Osteocyte (in vitro differentiated cells): Measurements from ENCODE around the gene CLDN22. TPM values are rescaled to one million over a fixed set of nuclear protein-coding genes. Genes with fewer than 3 reads are reported as not detected.

Experiments used
- DNase-seq: peaks from one replicate; pipeline ENCODE4 v3.0.0; 2021; ENCODE audit warnings: mixed read lengths; ENCODE audit not compliant: unreplicated experiment; ENCODE audit errors: extremely low spot score
- H3K27ac Mint-ChIP-seq: one replicate; pipeline ENCODE4 v1.8.0; 2021; ENCODE audit warnings: mild to moderate bottlenecking, mixed read lengths; ENCODE audit not compliant: unreplicated experiment
- H3K27me3 Mint-ChIP-seq: one replicate; pipeline ENCODE4 v1.8.0; 2021; ENCODE audit warnings: mixed read lengths; ENCODE audit not compliant: unreplicated experiment
- H3K36me3 Mint-ChIP-seq: one replicate; pipeline ENCODE4 v1.8.0; 2021; ENCODE audit warnings: mixed read lengths; ENCODE audit not compliant: unreplicated experiment
- H3K4me1 Mint-ChIP-seq: one replicate; pipeline ENCODE4 v1.8.0; 2021; ENCODE audit warnings: mixed read lengths; ENCODE audit not compliant: unreplicated experiment
- H3K4me3 Mint-ChIP-seq: one replicate; pipeline ENCODE4 v1.8.0; 2021; ENCODE audit warnings: mild to moderate bottlenecking, moderate library complexity, mixed read lengths; ENCODE audit not compliant: unreplicated experiment
- H3K9me3 Mint-ChIP-seq: one replicate; pipeline ENCODE4 v1.8.0; 2021; ENCODE audit warnings: mixed read lengths; ENCODE audit not compliant: unreplicated experiment
- CTCF ChIP-seq: fragments of 200-600 bp; sonication (generic); IDR thresholded peaks from 2 replicates; pipeline ENCODE4 v1.5.0; 2021; ENCODE audit warnings: antibody characterized with exemption, mild to moderate bottlenecking, moderate library complexity
- total RNA-seq: library from RNA; stranded (reverse); gene quantifications from 2 replicates; pipeline ENCODE4 v1.2.1, GENCODE V29; 2021

The CLDN22 gene
- total RNA-seq, 1 donor from 2014 or later = not detected

- no peak for DNase-seq
- H3K9me3 Mint-ChIP-seq = no peaks in the 10 kb centered on the region
- no peak for TF ChIP-seq CTCF
- H3K27ac Mint-ChIP-seq = no peak overlapping the region
- H3K4me3 Mint-ChIP-seq = no peak overlapping the region
- no peaks in the 10 kb centered on the region for H3K27me3 Mint-ChIP-seq
- H3K36me3 Mint-ChIP-seq = peaks cover 29% of the 10 kb centered on the region
- H3K4me1 Mint-ChIP-seq = no peaks in the 10 kb centered on the region
These were observed 16.0 kb downstream of the CLDN22 start for GRCh38 chr4:183304067-183304466.

GRCh38 chr4:183303301-183303700 is 16.8 kb downstream of the CLDN22 start:
- no peak overlapping the region for H3K27ac Mint-ChIP-seq
- no peaks in the 10 kb centered on the region for H3K4me1 Mint-ChIP-seq
- H3K4me3 Mint-ChIP-seq = no peak overlapping the region
- H3K27me3 Mint-ChIP-seq = no peaks in the 10 kb centered on the region
- peaks cover 31% of the 10 kb centered on the region for H3K36me3 Mint-ChIP-seq
- no peak for DNase-seq
- no peaks in the 10 kb centered on the region for H3K9me3 Mint-ChIP-seq
- no peak for TF ChIP-seq CTCF

GRCh38 chr4:183300655-183301054 is 19.4 kb downstream of the CLDN22 start:
- no peak for DNase-seq
- Mint-ChIP-seq H3K4me3 (no peak overlapping the region), H3K27me3 (no peaks in the 10 kb centered on the region), H3K4me1 (no peaks in the 10 kb centered on the region), H3K36me3 (peaks cover 37% of the 10 kb centered on the region), H3K9me3 (no peaks in the 10 kb centered on the region), H3K27ac (no peak overlapping the region)
- TF ChIP-seq CTCF = no peak

DNA sequence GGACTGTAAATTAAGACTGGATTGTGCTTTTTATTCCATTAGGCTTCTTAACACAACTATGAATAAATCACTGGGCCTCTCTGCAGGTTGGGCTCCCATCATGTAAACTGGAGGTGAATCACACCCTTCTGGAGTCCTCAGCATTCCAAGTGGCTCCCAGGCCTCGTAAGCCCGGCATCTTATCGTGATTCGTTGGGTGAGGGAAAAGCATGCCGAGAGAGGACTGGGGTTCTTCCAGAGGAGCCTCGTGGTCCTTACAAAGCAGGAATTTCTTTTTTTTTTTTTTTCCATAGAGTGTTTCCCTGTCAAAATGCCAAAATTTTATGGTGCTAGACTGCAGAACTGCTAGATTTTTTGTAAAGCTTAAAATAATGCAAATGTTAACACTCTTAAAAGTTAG is 20.0 kb downstream of the CLDN22 start:
- Mint-ChIP-seq H3K36me3 (peaks cover 37% of the 10 kb centered on the region), H3K27ac (no peak overlapping the region), H3K4me1 (peaks cover 5% of the 10 kb centered on the region), H3K27me3 (no peaks in the 10 kb centered on the region), H3K4me3 (no peak overlapping the region), H3K9me3 (no peaks in the 10 kb centered on the region)
- no peak for TF ChIP-seq CTCF
- DNase-seq = no peak

DNA sequence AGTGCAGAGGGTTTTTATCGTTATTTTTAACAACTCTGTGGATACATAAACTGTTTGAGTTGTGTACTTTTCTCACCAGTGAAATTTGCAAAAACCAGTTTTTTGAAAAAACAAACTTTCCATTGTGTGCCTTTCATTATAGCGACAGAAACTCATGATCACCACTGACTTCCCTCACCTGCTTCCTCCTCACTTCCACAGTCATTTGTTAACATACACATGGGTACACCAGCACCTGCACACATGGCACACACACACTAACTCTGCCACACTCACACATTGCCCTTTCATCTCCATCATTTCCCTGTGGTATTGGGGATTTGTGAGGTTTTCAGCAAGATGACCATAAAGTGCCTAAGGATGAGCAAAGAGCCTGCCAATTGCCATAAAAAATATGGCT is 20.6 kb downstream of the CLDN22 start:
- H3K27ac Mint-ChIP-seq = no peak overlapping the region
- no peak for DNase-seq
- peaks cover 37% of the 10 kb centered on the region for H3K36me3 Mint-ChIP-seq
- H3K4me3 Mint-ChIP-seq = no peak overlapping the region
- no peaks in the 10 kb centered on the region for H3K9me3 Mint-ChIP-seq
- H3K27me3 Mint-ChIP-seq = no peaks in the 10 kb centered on the region
- H3K4me1 Mint-ChIP-seq = peaks cover 5% of the 10 kb centered on the region
- TF ChIP-seq CTCF = no peak
